NT2/D1 (cell line): ENCODE results near the gene PIR.

Experiments
- SUZ12 ChIP-seq: IDR thresholded peaks from 2 replicates; pipeline ENCODE4 v1.6.1; 2011; ENCODE audit not compliant: insufficient read length, insufficient read depth; ENCODE audit errors: extremely low read depth
- YY1 ChIP-seq: IDR thresholded peaks from 2 replicates; pipeline ENCODE4 v1.6.1; 2011; ENCODE audit not compliant: insufficient read length, insufficient read depth

DNA sequence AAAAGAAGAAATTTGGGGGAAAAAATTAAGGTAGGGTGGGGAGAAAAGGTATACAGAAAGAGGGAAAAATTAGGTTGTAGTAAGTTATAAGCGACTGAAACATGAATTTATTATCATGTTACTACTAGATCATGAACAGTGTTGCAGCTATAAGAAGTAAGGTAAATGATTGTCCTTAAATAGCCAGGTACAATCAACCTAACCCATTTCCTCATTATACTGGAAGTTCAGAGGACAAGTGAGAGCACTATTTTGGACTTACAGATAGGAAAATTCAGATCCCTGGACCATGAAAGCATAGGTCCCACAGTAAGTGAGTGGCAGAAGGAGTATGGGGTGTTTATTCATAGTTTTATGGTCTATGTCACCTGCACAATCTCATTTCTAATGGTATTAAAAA is 23.5 kb downstream of the PIR start:
- no peak for TF ChIP-seq YY1
- TF ChIP-seq SUZ12 = no peak
